GM12891 (cell line): Measurements from ENCODE around the gene NENF.

Experiments
- POLR2A ChIP-seq: IDR thresholded peaks from 2 replicates; pipeline ENCODE4 v1.6.1; 2011; ENCODE audit warnings: low read depth, low read length, control low read depth
- POLR2AphosphoS5 ChIP-seq: IDR thresholded peaks from 2 replicates; pipeline ENCODE4 v1.6.1; 2011; ENCODE audit warnings: low read depth, low read length, control low read depth
- POU2F2 ChIP-seq: IDR thresholded peaks from 2 replicates; pipeline ENCODE4 v1.6.1; 2011; ENCODE audit warnings: low read depth, mild to moderate bottlenecking, control low read depth, low read length, moderate library complexity
- SPI1 ChIP-seq: IDR thresholded peaks from 2 replicates; pipeline ENCODE4 v1.6.1; 2011; ENCODE audit warnings: low read depth, low read length, control low read depth
- TAF1 ChIP-seq: IDR thresholded peaks from 2 replicates; pipeline ENCODE4 v1.6.1; 2011; ENCODE audit warnings: low read depth, low read length, control low read depth

- no peak for TF ChIP-seq POLR2A
- no peak for TF ChIP-seq TAF1
- TF ChIP-seq SPI1, result no peak
- no peak for TF ChIP-seq POU2F2
- TF ChIP-seq POLR2AphosphoS5, result no peak
Observed at GRCh38 chr1:212432272-212432660, 454 bp upstream of the NENF start.
